ENCODE data around the gene MAP4K5. TPM values are rescaled to one million over a fixed set of nuclear protein-coding genes. Genes with fewer than 3 reads are reported as not detected.

The MAP4K5 gene
- polyA plus RNA-seq, 12 donors = 25.7 to 85.5 (median 37.5) TPM; not detected in 1

Other genes with a start within 250 kb of the MAP4K5 start
- 1 to 10 TPM in 11 of 12 donors, not detected in 1; 5.4 to 9.0 (median 6.4) TPM for gene L2HGDH, start 220.3 kb downstream of the MAP4K5 start, polyA plus RNA-seq (ENCODE audit: insufficient read length in 12 of 12)
- 10 to 100 TPM; 15.2 to 53.6 (median 17.5) TPM for gene DMAC2L, start 220.2 kb downstream of the MAP4K5 start, polyA plus RNA-seq (ENCODE audit: insufficient read length in 12 of 12)
- gene CDKL1, start 135.7 kb downstream of the MAP4K5 start, polyA plus RNA-seq (ENCODE audit: insufficient read length in 12 of 12) = 1 to 10 TPM in 10 of 12 donors, not detected in 2; 2.0 to 9.0 (median 4.5) TPM
- 10 to 100 TPM in 2 of 12 donors, 1 to 10 TPM in 8, not detected in 2; 3.5 to 16.4 (median 6.5) TPM for gene ATL1, start 27.6 kb upstream of the MAP4K5 start, polyA plus RNA-seq (ENCODE audit: insufficient read length in 12 of 12)
- 10 to 100 TPM in 11 of 12 donors, not detected in 1; 22.5 to 43.8 (median 27.3) TPM for gene SAV1, start 135.7 kb upstream of the MAP4K5 start, polyA plus RNA-seq (ENCODE audit: insufficient read length in 12 of 12)